OCI-LY1 (cell line): ENCODE measurements around the gene GRIA1.

Experiments used
- H2AFZ ChIP-seq: fragments of 200-600 bp; sonication (generic), shearing (Covaris generic); 2 replicates; pipeline ENCODE4 v1.6.0; 2014; ENCODE audit warnings: antibody characterized with exemption, mild to moderate bottlenecking, low read length
- H3F3A ChIP-seq: fragments of 200-600 bp; sonication (generic), shearing (Covaris generic); 2 replicates; pipeline ENCODE4 v1.6.0; 2014; ENCODE audit warnings: mild to moderate bottlenecking, antibody characterized with exemption, low read length, moderate library complexity; ENCODE audit not compliant: insufficient read depth
- H3K27ac ChIP-seq: fragments of 200-600 bp; sonication (generic); 2 replicates; pipeline ENCODE4 v1.5.1; 2014; ENCODE audit warnings: low read length, mixed run types, mild to moderate bottlenecking, low read depth; ENCODE audit not compliant: poor library complexity, severe bottlenecking
- H3K27me3 ChIP-seq: fragments of 200-600 bp; sonication (generic); 2 replicates; pipeline ENCODE4 v1.6.0; 2014; ENCODE audit warnings: antibody characterized with exemption, mild to moderate bottlenecking, low read length, moderate library complexity; ENCODE audit not compliant: insufficient read depth
- H3K36me3 ChIP-seq: fragments of 200-600 bp; sonication (generic); 2 replicates; pipeline ENCODE4 v1.6.1; 2014; ENCODE audit warnings: mild to moderate bottlenecking, antibody characterized with exemption, low read length, moderate library complexity, mixed read lengths; ENCODE audit not compliant: insufficient read depth
- H3K4me1 ChIP-seq: fragments of 200-600 bp; sonication (generic); 2 replicates; pipeline ENCODE4 v1.5.1; 2014; ENCODE audit warnings: mild to moderate bottlenecking, low read length, moderate library complexity; ENCODE audit not compliant: insufficient read depth, severe bottlenecking
- H3K4me2 ChIP-seq: fragments of 200-600 bp; sonication (generic), shearing (Covaris generic); 2 replicates; pipeline ENCODE4 v1.6.1; 2014; ENCODE audit warnings: low read length
- H3K4me3 ChIP-seq: fragments of 200-600 bp; sonication (generic); 2 replicates; pipeline ENCODE4 v1.5.1; 2014; ENCODE audit warnings: low read length, low read depth, mild to moderate bottlenecking, mixed read lengths; ENCODE audit not compliant: poor library complexity, severe bottlenecking
- H3K79me2 ChIP-seq: fragments of 200-600 bp; shearing (Covaris generic); 2 replicates; pipeline ENCODE4 v1.6.1; 2016; ENCODE audit warnings: mixed run types, low read length, mixed read lengths; ENCODE audit not compliant: insufficient read depth
- H3K9ac ChIP-seq: fragments of 200-600 bp; sonication (generic), shearing (Covaris generic); 2 replicates; pipeline ENCODE4 v1.6.1; 2014; ENCODE audit warnings: mild to moderate bottlenecking, low read length, mixed read lengths
- H3K9me2 ChIP-seq: fragments of 200-600 bp; sonication (generic), shearing (Covaris generic); 2 replicates; pipeline ENCODE4 v1.6.1; 2014; ENCODE audit warnings: low read depth, mild to moderate bottlenecking, low read length, mixed read lengths
- H3K9me3 ChIP-seq: fragments of 200-600 bp; shearing (Covaris generic); 2 replicates; pipeline ENCODE4 v1.6.1; 2014; ENCODE audit warnings: low read length, mixed read lengths
- H4K20me1 ChIP-seq: fragments of 200-600 bp; sonication (generic), shearing (Covaris generic); 2 replicates; pipeline ENCODE4 v1.6.0; 2016; ENCODE audit warnings: mild to moderate bottlenecking, low read length; ENCODE audit not compliant: insufficient read depth
- EZH2 ChIP-seq: fragments of 200-600 bp; sonication (generic), shearing (Covaris generic); IDR thresholded peaks from 2 replicates; pipeline ENCODE4 v1.8.0; 2017; ENCODE audit warnings: borderline replicate concordance, mixed run types, mild to moderate bottlenecking, antibody characterized with exemption, low read length, moderate library complexity, mixed read lengths
- TF ChIP-seq, protein P1 (sequence below): fragments of 200-600 bp; sonication (generic), shearing (Covaris generic); IDR thresholded peaks from 2 replicates; pipeline ENCODE4 v1.5.1; 2017; ENCODE audit warnings: mild to moderate bottlenecking, antibody characterized with exemption, low read length, moderate library complexity, mixed read lengths

GRIA1 gene

DNA sequence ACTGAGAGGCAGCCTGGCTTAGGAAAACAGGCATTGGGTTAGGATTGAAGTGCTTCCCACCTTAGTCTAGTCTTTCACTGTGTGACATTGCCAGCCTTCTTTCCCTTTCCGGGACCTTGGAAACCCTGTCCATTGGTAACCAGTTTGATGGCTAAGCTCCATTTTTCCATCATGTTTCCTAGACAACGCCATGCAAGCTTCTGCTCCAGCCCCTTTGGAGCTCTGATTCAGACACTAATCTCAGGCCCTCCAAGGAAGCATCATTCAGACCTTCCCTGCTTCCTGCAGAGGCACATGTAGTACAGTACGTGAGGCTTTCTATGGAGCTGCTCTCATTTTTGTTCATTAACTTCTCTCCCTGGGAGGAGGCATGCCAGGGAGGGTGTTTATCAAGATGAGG lies 68.5 kb downstream of the GRIA1 start:
- Histone ChIP-seq H3K9ac (no peak overlapping the region), H3K4me2 (no peak overlapping the region), H4K20me1 (no peaks in the 10 kb centered on the region), H3K4me3 (no peak overlapping the region), H3K27me3 (no peaks in the 10 kb centered on the region), H3K79me2 (no peaks in the 10 kb centered on the region), H3K9me2 (no peaks in the 10 kb centered on the region), H3K9me3 (no peaks in the 10 kb centered on the region), H3K4me1 (no peaks in the 10 kb centered on the region), H3F3A (no peaks in the 10 kb centered on the region), H2AFZ (no peak overlapping the region), H3K27ac (no peak overlapping the region), H3K36me3 (no peaks in the 10 kb centered on the region)
- TF ChIP-seq, protein P1, sequence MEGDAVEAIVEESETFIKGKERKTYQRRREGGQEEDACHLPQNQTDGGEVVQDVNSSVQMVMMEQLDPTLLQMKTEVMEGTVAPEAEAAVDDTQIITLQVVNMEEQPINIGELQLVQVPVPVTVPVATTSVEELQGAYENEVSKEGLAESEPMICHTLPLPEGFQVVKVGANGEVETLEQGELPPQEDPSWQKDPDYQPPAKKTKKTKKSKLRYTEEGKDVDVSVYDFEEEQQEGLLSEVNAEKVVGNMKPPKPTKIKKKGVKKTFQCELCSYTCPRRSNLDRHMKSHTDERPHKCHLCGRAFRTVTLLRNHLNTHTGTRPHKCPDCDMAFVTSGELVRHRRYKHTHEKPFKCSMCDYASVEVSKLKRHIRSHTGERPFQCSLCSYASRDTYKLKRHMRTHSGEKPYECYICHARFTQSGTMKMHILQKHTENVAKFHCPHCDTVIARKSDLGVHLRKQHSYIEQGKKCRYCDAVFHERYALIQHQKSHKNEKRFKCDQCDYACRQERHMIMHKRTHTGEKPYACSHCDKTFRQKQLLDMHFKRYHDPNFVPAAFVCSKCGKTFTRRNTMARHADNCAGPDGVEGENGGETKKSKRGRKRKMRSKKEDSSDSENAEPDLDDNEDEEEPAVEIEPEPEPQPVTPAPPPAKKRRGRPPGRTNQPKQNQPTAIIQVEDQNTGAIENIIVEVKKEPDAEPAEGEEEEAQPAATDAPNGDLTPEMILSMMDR: no peak
- TF ChIP-seq EZH2: no peak

DNA sequence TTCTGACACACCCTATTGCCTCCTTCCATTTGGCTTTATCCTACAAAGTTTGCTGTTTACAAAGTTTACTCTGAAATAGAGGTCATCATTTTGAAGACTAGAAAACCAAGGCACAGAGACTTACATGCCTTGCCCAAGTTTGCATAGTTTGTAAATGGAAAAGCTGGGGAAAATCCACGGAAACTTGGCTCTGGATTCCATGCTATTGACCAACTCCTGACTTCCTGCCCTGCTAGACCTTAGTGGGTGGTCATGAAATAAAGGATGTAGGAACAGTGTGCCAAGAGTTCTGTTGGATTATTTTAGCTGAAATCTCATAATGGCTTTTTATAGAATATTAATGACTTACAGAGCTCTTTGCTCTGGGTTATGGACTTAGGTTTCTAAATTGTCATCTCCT lies 69.5 kb downstream of the GRIA1 start:
- Histone ChIP-seq H3K4me2 (no peak overlapping the region), H3K4me1 (no peaks in the 10 kb centered on the region), H3F3A (no peaks in the 10 kb centered on the region), H3K9me2 (no peaks in the 10 kb centered on the region), H3K79me2 (no peaks in the 10 kb centered on the region), H4K20me1 (no peaks in the 10 kb centered on the region), H3K4me3 (no peak overlapping the region), H3K9ac (no peak overlapping the region), H2AFZ (no peak overlapping the region), H3K9me3 (no peaks in the 10 kb centered on the region), H3K27ac (no peak overlapping the region), H3K36me3 (no peaks in the 10 kb centered on the region), H3K27me3 (no peaks in the 10 kb centered on the region)
- TF ChIP-seq EZH2: no peak
- TF ChIP-seq, protein P1: no peak

DNA sequence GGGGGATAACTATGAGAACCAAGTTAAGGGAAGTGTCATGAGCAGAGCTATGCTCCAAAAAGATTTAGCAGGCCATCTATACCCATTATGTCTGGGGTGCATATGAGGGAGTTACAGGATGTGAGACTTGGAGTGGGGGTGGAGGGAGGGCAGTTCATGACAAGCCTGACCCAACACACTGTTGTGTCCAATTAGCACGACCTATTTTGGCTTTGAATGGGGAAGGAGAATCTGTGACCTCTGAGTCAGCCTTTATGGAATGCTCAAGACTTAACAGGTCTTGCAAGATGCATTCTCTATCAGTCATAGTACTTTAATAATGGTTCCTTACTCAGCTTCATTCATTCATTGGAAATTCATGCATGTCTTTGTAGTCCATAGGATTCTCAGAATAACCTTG lies 71.7 kb downstream of the GRIA1 start:
- H4K20me1 ChIP-seq: no peaks in the 10 kb centered on the region
- H3K9ac ChIP-seq: no peak overlapping the region
- H3K4me3 ChIP-seq: no peak overlapping the region
- H3F3A ChIP-seq: no peaks in the 10 kb centered on the region
- H3K36me3 ChIP-seq: no peaks in the 10 kb centered on the region
- no peak overlapping the region for H2AFZ ChIP-seq
- no peaks in the 10 kb centered on the region for H3K9me2 ChIP-seq
- H3K9me3 ChIP-seq: no peaks in the 10 kb centered on the region
- TF ChIP-seq, protein P1: no peak
- TF ChIP-seq EZH2: no peak
- H3K27ac ChIP-seq: no peak overlapping the region
- no peaks in the 10 kb centered on the region for H3K79me2 ChIP-seq
- no peaks in the 10 kb centered on the region for H3K27me3 ChIP-seq
- H3K4me1 ChIP-seq: no peaks in the 10 kb centered on the region
- no peak overlapping the region for H3K4me2 ChIP-seq
